Right lobe of liver (tissue), 6 donors: ENCODE measurements around the gene CEP57L1. TPM values are rescaled to one million over a fixed set of nuclear protein-coding genes. Genes with fewer than 3 reads are reported as not detected.

Experiments
- ATAC-seq, 4 donors: fragments of 200-7000 bp; cut with Tn5 transposase; one replicate each; pipeline ENCODE4 v1.9.1; 2020; ENCODE audit warnings: mild to moderate bottlenecking in 4 of 4, moderate library complexity in 4 of 4
- DNase-seq, 3 donors: peaks; one replicate each; pipeline ENCODE4 v3.0.0-alpha.2; 2020
- H3K27ac ChIP-seq, 3 donors: fragments of 200-600 bp; one replicate each; pipeline ENCODE4 v1.8.0; 2022
- H3K27me3 ChIP-seq, 2 donors: fragments of 200-600 bp; one replicate each; pipeline ENCODE4 v1.8.0; 2022
- H3K36me3 ChIP-seq, 4 donors: fragments of 200-600 bp; sonication (generic) in 1 of 4; one replicate each; pipeline versions ENCODE4 v1.5.1 to v1.8.0; 2017 to 2022; ENCODE audit warnings: control low read depth in 1 of 4
- H3K4me1 ChIP-seq, 4 donors: fragments of 200-600 bp; sonication (generic) in 1 of 4; one replicate each; pipeline versions ENCODE4 v1.5.1 to v1.8.0; 2017 to 2022; ENCODE audit warnings: control low read depth in 1 of 4
- H3K4me3 ChIP-seq, 3 donors: fragments of 200-600 bp; one replicate each; pipeline ENCODE4 v1.8.0; 2022
- H3K9me3 ChIP-seq, 4 donors: fragments of 200-600 bp; sonication (generic) in 1 of 4; one replicate each; pipeline versions ENCODE4 v1.5.1 to v1.8.0; 2017 to 2022; ENCODE audit warnings: control low read depth in 1 of 4
- POLR2A ChIP-seq: fragments of 450-650 bp; IDR thresholded peaks from one replicate; pipeline ENCODE4 v1.6.1; 2017; ENCODE audit warnings: antibody characterized with exemption, mild to moderate bottlenecking
- WGBS: methylation state at CpG from one replicate; pipeline ENCODE4 v1.1.6; 2018; ENCODE audit warnings: low coverage, low lambda C conversion rate; ENCODE audit not compliant: insufficient coverage; ENCODE audit errors: missing lambda C conversion rate; 5-methylcytosine and 5-hydroxymethylcytosine counted together
- intact Hi-C, 2 donors: fragments of 100-400 bp; cut with DNase I; formaldehyde crosslinking; loops; one replicate each; pipeline versions ENCODE4 v1.11.2 to v1.14.1; 2022
- long read RNA-seq: library from polyadenylated mRNA; unstranded; transcript quantifications from one replicate; pipeline ENCODE4 v2.0.0, GENCODE V29; 2019
- total RNA-seq, 6 experiments: library from RNA; depleted of rRNA in 2 of 6; stranded (reverse); fragments of >200 nt in 2 of 6; fragmentation: NEBNext Ultra II Directional in 3 of 6; extraction: Animal tissue kit (Norgen Biotek cat#: 25700) in 3 of 6; gene quantifications; one replicate each; pipeline versions ENCODE4 v1.1.0 to v1.2.4, GENCODE V29; 2016 to 2023
- TF ChIP-seq, protein P1 (sequence below), 4 donors: fragments of 200-600 bp in 3 of 4; fragments of 450-650 bp in 1 of 4; IDR thresholded peaks; one replicate each; pipeline versions ENCODE4 v1.5.1 to v1.8.0; 2016 to 2022; ENCODE audit warnings: antibody characterized with exemption in 4 of 4, mild to moderate bottlenecking in 2 of 4
- donor health status: DM: no; HTN: yes; CAD: no.
- donor health status: DM: no; HTN: no; CAD: no.
- donor health status: DM: no; HTN: no; CAD: no.
- donor health status: DM: no; HTN: yes; CAD: no.
- donor health status: DM: no; HTN: yes; CAD: no.

Gene CEP57L1
- total RNA-seq = 1 to 10 TPM; 6.3 to 9.5 (median 7.6) TPM
- long read RNA-seq = 0 reads

DNA sequence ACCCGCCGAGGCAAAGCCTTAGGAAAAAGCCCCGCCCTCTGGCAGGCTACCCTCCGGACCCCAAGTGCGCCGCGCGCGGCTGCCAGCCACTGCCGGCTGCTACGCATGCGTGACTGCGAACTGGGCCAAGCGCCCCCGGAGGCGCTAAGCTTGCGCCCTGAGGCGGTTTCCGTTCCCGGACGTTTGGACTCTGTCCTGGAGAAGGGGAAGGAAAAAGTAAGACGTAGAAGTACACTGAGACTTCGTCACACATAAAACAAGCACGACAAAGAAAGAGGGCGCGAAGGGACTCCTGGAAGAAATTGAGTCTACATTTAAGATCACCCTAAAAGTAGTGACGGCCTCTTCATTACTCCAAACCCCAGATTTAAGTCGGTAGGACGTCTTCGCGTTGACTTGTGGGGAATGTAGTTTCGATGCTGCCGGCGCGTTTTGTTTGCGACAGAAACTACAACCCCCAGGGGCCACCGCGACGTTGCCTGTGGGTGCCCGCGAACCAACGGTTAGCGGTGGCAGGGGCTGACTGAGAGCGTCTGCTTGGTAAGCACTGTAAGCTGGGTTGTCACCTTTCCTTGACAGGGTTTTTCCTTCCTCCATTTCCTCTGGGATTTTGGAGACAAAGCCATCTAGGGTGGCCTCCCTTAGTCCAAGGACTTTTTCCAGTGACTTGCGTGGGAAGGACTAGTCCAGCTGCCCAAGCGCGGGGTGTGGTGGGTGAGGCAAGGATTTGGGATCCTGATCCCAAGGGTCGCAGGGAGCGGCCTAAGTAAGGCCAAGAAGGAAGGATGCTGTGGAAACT is at the start of gene CEP57L1:
Gene CEP57L1, plus strand, starts transcription at position 472 of the 799 bp plus-strand sequence. CDS start 49,715 bp downstream, outside the sequence.
- WGBS = under 1% methylated on average over 27 of the region's 49 CpGs
- TF ChIP-seq, protein P1, sequence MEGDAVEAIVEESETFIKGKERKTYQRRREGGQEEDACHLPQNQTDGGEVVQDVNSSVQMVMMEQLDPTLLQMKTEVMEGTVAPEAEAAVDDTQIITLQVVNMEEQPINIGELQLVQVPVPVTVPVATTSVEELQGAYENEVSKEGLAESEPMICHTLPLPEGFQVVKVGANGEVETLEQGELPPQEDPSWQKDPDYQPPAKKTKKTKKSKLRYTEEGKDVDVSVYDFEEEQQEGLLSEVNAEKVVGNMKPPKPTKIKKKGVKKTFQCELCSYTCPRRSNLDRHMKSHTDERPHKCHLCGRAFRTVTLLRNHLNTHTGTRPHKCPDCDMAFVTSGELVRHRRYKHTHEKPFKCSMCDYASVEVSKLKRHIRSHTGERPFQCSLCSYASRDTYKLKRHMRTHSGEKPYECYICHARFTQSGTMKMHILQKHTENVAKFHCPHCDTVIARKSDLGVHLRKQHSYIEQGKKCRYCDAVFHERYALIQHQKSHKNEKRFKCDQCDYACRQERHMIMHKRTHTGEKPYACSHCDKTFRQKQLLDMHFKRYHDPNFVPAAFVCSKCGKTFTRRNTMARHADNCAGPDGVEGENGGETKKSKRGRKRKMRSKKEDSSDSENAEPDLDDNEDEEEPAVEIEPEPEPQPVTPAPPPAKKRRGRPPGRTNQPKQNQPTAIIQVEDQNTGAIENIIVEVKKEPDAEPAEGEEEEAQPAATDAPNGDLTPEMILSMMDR (IDR thresholded peaks at IDR 0.05) = peak in 1 of 4 donors; percentile 10
- TF ChIP-seq POLR2A = peak; percentile 18
- intact Hi-C loops = no loop called here
- ATAC-seq (peak; percentile 73 to 78 (median 76)), DNase-seq (peak; percentile 95 to 99 (median 99))
- Histone ChIP-seq H3K27me3 (no peaks in the 10 kb centered on the region), H3K27ac (peak within 1 kb of the TSS; percentile 94 to 98 (median 96)), H3K9me3 (no peaks in the 10 kb centered on the region), H3K36me3 (no peaks in the 10 kb centered on the region), H3K4me3 (peak within 1 kb of the TSS; percentile 57 to 91 (median 77)), H3K4me1 (peaks cover 0 to 24% (median 0%) of the 10 kb centered on the region in 4 donors)

DNA sequence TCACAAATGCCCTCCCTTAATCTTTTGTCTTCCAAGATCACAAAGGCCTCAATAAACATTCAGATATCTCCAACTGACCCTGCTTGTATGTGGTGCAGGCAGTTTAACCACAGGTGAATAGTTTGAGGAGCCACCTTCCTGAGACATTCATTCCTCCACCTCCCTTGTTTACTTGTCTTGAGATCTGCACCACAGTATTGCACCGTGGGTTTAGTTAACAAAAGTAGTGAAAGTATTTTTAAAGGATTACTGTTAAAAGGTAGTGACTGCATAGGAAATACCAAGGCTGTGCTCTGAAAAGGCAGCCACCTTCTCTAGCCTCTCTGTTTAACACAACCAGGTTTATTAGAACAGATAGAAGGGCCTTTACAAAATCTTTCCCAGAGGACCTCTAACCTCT is 47.1 kb upstream of the CEP57L1 start:
- WGBS = 72% methylated on average over 1 of the region's 1 CpG
- no peak for ATAC-seq
- no peak overlapping the region for H3K27ac ChIP-seq

DNA sequence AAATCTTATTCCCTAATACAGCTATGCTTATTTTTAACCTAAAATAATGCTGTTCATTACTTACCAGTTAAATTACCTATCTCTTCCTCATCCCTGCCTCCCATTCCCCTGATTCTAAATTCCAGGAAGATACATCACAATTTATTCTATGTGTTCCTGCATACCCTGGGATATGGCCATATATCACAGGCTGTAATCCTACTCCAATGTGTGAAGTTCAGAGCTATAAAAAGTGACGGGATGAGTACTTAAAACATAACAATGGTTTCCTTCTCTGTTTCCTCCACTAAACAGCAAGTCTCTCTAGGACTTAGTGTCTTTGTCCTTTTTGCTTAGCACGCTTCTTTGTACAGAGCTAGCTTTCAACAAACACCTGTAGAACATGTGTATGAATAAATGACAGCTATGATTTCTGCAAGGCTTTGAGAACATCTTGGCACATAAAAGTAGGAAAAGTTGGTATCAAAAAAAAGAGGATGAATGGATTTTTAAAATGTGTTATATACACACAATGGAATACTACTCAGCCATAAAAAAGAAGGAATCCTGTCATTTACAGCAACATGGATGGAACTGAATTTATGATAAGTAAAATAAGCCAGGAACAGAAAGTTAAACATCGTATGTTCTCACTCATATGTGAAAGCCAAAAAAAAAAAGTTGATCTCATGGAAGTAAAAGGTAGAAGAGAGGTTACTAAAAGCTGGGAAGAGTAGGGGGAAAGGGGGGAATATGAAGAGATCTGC is 46.5 kb upstream of the CEP57L1 start:
- no peak for DNase-seq
- WGBS = 88% methylated on average over 3 of the region's 3 CpGs
- Histone ChIP-seq H3K27me3 (no peaks in the 10 kb centered on the region), H3K4me3 (no peak overlapping the region), H3K4me1 (no peaks in the 10 kb centered on the region), H3K27ac (no peak overlapping the region), H3K36me3 (no peaks in the 10 kb centered on the region), H3K9me3 (no peaks in the 10 kb centered on the region)
- ATAC-seq = no peak
- TF ChIP-seq, protein P1 (IDR thresholded peaks at IDR 0.05) = no peak
- intact Hi-C loops = no loop called here

More for the DNA sequence above, 47.1 kb upstream of the CEP57L1 start:
- no peaks in the 10 kb centered on the region for H3K27me3 ChIP-seq
- intact Hi-C loops = no loop called here
- DNase-seq = no peak
- no peak for TF ChIP-seq POLR2A
- TF ChIP-seq, protein P1 (IDR thresholded peaks at IDR 0.05) = no peak
- no peaks in the 10 kb centered on the region for H3K4me1 ChIP-seq
- no peaks in the 10 kb centered on the region for H3K36me3 ChIP-seq
- H3K9me3 ChIP-seq = no peaks in the 10 kb centered on the region
- H3K4me3 ChIP-seq = no peak overlapping the region

DNA sequence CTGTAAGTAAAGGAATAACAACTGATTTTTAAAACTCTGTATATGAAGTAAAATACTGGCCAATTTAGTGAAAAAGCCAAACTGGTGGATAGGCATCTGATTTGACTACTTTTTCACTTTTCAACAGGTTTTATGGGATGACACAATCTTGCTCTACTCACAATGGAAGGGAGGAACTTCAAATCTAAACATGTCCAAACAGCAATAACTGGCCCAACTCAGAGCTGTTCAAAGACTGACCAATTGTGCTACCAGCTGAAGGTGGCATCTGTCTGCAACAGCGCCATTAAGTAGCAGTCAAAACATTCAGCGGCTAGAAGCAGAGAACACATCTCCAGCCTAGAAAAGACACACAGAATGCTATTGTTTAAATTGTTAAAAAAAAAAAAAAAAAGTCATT is 45.3 kb upstream of the CEP57L1 start:
- H3K36me3 ChIP-seq = no peaks in the 10 kb centered on the region
- H3K27me3 ChIP-seq = no peaks in the 10 kb centered on the region
- H3K9me3 ChIP-seq = no peaks in the 10 kb centered on the region
- TF ChIP-seq, protein P1 (IDR thresholded peaks at IDR 0.05) = no peak
- TF ChIP-seq POLR2A = no peak
- no peaks in the 10 kb centered on the region for H3K4me1 ChIP-seq
- no peak for ATAC-seq
- no peak for DNase-seq
- H3K4me3 ChIP-seq = no peak overlapping the region
- intact Hi-C loops = no loop called here
- no peak overlapping the region for H3K27ac ChIP-seq
- 88% methylated on average over 2 of the region's 2 CpGs for WGBS
